ENCODE measurements around the gene METTL25B. TPM values are rescaled to one million over a fixed set of nuclear protein-coding genes. Genes with fewer than 3 reads are reported as not detected.

Gene METTL25B
- polyA plus RNA-seq, 1 donor from 2014 or later: 13.1 TPM

DNA sequence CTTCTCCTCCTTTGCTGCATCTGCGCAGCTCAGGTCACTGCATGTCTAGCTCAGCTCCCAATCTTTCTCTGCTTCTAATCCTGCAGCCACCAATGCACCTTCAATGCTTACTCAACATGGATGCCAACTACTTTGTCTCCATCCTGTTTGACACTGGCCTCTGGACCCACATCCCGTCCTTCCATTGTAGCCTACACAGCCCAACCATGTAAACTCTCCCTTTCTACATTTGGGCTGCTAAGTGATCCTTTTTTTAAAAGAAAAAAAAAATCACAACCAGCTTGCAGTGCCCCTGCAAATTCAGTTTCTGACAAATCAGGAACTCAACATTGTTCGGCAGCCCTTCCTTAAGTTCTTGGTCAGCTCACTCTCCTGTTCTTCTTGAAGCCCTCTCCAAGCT lies 13.4 kb upstream of the METTL25B start:
- Histone ChIP-seq H3K9me2 (ENCODE audit: insufficient read depth, low read length) (no peaks in the 10 kb centered on the region), H3K4me2 (ENCODE audit: low read length) (no peak overlapping the region), H4K20me1 (ENCODE audit: insufficient read depth) (no peaks in the 10 kb centered on the region), H3K27ac (ENCODE audit: low read length) (no peak overlapping the region), H3F3A (ENCODE audit: insufficient read depth, low read length, poor library complexity, severe bottlenecking) (no peaks in the 10 kb centered on the region), H3K4me3 (ENCODE audit: low read length) (no peak overlapping the region), H2AFZ (ENCODE audit: low read depth, low read length) (no peak overlapping the region), H3K9me3 (ENCODE audit: low read length) (no peaks in the 10 kb centered on the region), H3K79me2 (replicated peaks; ENCODE audit: insufficient read depth, low read length) (no peaks in the 10 kb centered on the region), H3K36me3 (ENCODE audit: insufficient read depth, low read length) (no peaks in the 10 kb centered on the region), H3K27me3 (ENCODE audit: insufficient read depth, low read depth, low read length) (no peaks in the 10 kb centered on the region), H3K9ac (ENCODE audit: low read length) (no peak overlapping the region)
- TF ChIP-seq, protein P1, sequence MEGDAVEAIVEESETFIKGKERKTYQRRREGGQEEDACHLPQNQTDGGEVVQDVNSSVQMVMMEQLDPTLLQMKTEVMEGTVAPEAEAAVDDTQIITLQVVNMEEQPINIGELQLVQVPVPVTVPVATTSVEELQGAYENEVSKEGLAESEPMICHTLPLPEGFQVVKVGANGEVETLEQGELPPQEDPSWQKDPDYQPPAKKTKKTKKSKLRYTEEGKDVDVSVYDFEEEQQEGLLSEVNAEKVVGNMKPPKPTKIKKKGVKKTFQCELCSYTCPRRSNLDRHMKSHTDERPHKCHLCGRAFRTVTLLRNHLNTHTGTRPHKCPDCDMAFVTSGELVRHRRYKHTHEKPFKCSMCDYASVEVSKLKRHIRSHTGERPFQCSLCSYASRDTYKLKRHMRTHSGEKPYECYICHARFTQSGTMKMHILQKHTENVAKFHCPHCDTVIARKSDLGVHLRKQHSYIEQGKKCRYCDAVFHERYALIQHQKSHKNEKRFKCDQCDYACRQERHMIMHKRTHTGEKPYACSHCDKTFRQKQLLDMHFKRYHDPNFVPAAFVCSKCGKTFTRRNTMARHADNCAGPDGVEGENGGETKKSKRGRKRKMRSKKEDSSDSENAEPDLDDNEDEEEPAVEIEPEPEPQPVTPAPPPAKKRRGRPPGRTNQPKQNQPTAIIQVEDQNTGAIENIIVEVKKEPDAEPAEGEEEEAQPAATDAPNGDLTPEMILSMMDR (IDR thresholded peaks at IDR 0.05; ENCODE audit: poor library complexity, severe bottlenecking): no peak
- TF ChIP-seq EZH2 (IDR thresholded peaks at IDR 0.05; ENCODE audit: borderline replicate concordance, insufficient read depth, low read length, poor library complexity, severe bottlenecking) (no peak), TAF1 (IDR thresholded peaks at IDR 0.05; ENCODE audit: low read depth) (no peak)

DNA sequence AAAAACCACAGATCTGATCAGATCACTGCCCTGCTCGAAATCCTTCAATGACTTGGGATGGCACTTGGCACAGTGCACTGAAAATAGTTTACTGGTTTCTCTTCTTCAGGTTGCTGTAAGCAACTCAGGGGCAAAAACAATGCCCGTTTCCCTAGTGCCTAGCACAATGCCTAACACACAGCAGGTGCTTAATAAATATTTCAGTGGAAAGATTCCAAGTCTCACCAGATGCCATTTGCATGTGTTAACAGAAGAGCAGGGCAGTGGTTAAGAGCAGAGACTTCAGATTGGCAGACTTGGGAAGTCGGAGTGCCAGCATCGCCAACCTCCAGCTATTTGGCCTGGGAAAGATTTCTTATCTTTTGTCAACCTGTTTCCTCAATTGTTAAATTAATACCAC lies 10.9 kb upstream of the METTL25B start:
- H3K79me2 ChIP-seq (replicated peaks; ENCODE audit: insufficient read depth, low read length): no peaks in the 10 kb centered on the region
- TF ChIP-seq EP300 (conservative IDR thresholded peaks at IDR 0.05; ENCODE audit: poor library complexity, severe bottlenecking) (no peak), RAD21 (conservative IDR thresholded peaks at IDR 0.05) (no peak), MXI1 (conservative IDR thresholded peaks at IDR 0.05; ENCODE audit: poor library complexity, severe bottlenecking) (no peak), EZH2 (IDR thresholded peaks at IDR 0.05; ENCODE audit: borderline replicate concordance, insufficient read depth, low read length, poor library complexity, severe bottlenecking) (no peak), TAF1 (IDR thresholded peaks at IDR 0.05; ENCODE audit: low read depth) (no peak), SMC3 (conservative IDR thresholded peaks at IDR 0.05; ENCODE audit: poor library complexity) (no peak), POLR2AphosphoS5 (IDR thresholded peaks at IDR 0.05) (no peak)
- TF ChIP-seq, protein P2, sequence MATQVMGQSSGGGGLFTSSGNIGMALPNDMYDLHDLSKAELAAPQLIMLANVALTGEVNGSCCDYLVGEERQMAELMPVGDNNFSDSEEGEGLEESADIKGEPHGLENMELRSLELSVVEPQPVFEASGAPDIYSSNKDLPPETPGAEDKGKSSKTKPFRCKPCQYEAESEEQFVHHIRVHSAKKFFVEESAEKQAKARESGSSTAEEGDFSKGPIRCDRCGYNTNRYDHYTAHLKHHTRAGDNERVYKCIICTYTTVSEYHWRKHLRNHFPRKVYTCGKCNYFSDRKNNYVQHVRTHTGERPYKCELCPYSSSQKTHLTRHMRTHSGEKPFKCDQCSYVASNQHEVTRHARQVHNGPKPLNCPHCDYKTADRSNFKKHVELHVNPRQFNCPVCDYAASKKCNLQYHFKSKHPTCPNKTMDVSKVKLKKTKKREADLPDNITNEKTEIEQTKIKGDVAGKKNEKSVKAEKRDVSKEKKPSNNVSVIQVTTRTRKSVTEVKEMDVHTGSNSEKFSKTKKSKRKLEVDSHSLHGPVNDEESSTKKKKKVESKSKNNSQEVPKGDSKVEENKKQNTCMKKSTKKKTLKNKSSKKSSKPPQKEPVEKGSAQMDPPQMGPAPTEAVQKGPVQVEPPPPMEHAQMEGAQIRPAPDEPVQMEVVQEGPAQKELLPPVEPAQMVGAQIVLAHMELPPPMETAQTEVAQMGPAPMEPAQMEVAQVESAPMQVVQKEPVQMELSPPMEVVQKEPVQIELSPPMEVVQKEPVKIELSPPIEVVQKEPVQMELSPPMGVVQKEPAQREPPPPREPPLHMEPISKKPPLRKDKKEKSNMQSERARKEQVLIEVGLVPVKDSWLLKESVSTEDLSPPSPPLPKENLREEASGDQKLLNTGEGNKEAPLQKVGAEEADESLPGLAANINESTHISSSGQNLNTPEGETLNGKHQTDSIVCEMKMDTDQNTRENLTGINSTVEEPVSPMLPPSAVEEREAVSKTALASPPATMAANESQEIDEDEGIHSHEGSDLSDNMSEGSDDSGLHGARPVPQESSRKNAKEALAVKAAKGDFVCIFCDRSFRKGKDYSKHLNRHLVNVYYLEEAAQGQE (IDR thresholded peaks at IDR 0.05; ENCODE audit: borderline replicate concordance): no peak
- TF ChIP-seq, protein P1 (IDR thresholded peaks at IDR 0.05; ENCODE audit: poor library complexity, severe bottlenecking): no peak
- no peaks in the 10 kb centered on the region for H4K20me1 ChIP-seq (ENCODE audit: insufficient read depth)
- no peaks in the 10 kb centered on the region for H3K9me3 ChIP-seq (ENCODE audit: low read length)
- H3K4me2 ChIP-seq (ENCODE audit: low read length): no peak overlapping the region
- no peak overlapping the region for H3K4me3 ChIP-seq (ENCODE audit: low read length)
- no peaks in the 10 kb centered on the region for H3F3A ChIP-seq (ENCODE audit: insufficient read depth, low read length, poor library complexity, severe bottlenecking)
- no peaks in the 10 kb centered on the region for H3K36me3 ChIP-seq (ENCODE audit: insufficient read depth, low read length)
- H3K9me2 ChIP-seq (ENCODE audit: insufficient read depth, low read length): no peaks in the 10 kb centered on the region
- no peaks in the 10 kb centered on the region for H3K27me3 ChIP-seq (ENCODE audit: insufficient read depth, low read depth, low read length)
- H2AFZ ChIP-seq (ENCODE audit: low read depth, low read length): no peak overlapping the region
- no peak overlapping the region for H3K9ac ChIP-seq (ENCODE audit: low read length)
- H3K27ac ChIP-seq (ENCODE audit: low read length): no peak overlapping the region
